Tibial artery (tissue), 4 donors: ENCODE measurements around the gene DZANK1.
"Not testable (repeated sequence)": the region's sequence is repeated elsewhere in the genome, so short reads cannot be mapped to it uniquely, and the experiment has no call there.

Source experiments
- DNase-seq, 2 donors: peaks; one replicate each; pipeline ENCODE4 v3.0.0-alpha.2; 2019
- H3K27ac ChIP-seq, 2 donors: fragments of 200-600 bp; sonication (generic) in 1 of 2; 1 replicate in 1 of 2; 2 replicates in 1 of 2; pipeline ENCODE4 v1.5.1; 2018 to 2019; ENCODE audit warnings: mild to moderate bottlenecking in 1 of 2
- H3K27me3 ChIP-seq, 2 donors: fragments of 200-600 bp; sonication (generic) in 1 of 2; one replicate each; pipeline versions ENCODE4 v1.5.1 to v1.6.0; 2016 to 2019
- H3K36me3 ChIP-seq, 3 donors: fragments of 200-600 bp; sonication (generic) in 2 of 3; one replicate each; pipeline ENCODE4 v1.5.1; 2016 to 2019; ENCODE audit warnings: mild to moderate bottlenecking in 2 of 3
- H3K4me1 ChIP-seq, 4 donors: fragments of 200-600 bp; sonication (generic) in 2 of 4; 1 replicate in 3 of 4; 2 replicates in 1 of 4; pipeline ENCODE4 v1.5.1; 2016 to 2019
- H3K4me3 ChIP-seq, 2 donors: fragments of 200-600 bp; sonication (generic) in 1 of 2; 1 replicate in 1 of 2; 2 replicates in 1 of 2; pipeline ENCODE4 v1.5.1; 2018 to 2019; ENCODE audit warnings: mild to moderate bottlenecking in 2 of 2
- H3K9me3 ChIP-seq, 3 donors: fragments of 200-600 bp; sonication (generic) in 1 of 3; one replicate each; pipeline ENCODE4 v1.5.1; 2016 to 2019
- CTCF ChIP-seq, 2 experiments: fragments of 200-600 bp in 1 of 2; fragments of 450-650 bp in 1 of 2; IDR thresholded peaks; one replicate each; pipeline ENCODE4 v1.5.1; 2017 to 2019; ENCODE audit warnings: antibody characterized with exemption in 2 of 2, mild to moderate bottlenecking in 1 of 2, moderate library complexity in 1 of 2
- intact Hi-C: fragments of 100-400 bp; cut with DNase I; formaldehyde crosslinking; loops from one replicate; pipeline ENCODE4 v1.15.0; 2023; ENCODE audit warnings: low total_unique reads

Gene DZANK1

GRCh38 chr20:18405826-18406225, 61.0 kb downstream of the DZANK1 start:
- Histone ChIP-seq H3K27me3 (no peaks in the 10 kb centered on the region), H3K4me1 (no peaks in the 10 kb centered on the region)
- intact Hi-C loops = no loop called here

GRCh38 chr20:18404172-18404571, 62.7 kb downstream of the DZANK1 start:
- DNase-seq = no peak
- Histone ChIP-seq H3K27ac (no peak overlapping the region), H3K27me3 (no peaks in the 10 kb centered on the region), H3K4me1 (no peaks in the 10 kb centered on the region), H3K36me3 (peaks cover 11 to 17% (median 12%) of the 10 kb centered on the region in 3 donors), H3K4me3 (no peak overlapping the region), H3K9me3 (peaks cover 0 to 9% (median 3%) of the 10 kb centered on the region in 3 donors)
- intact Hi-C loops = no loop called here
- no peak for TF ChIP-seq CTCF (IDR thresholded peaks at IDR 0.05)

More at GRCh38 chr20:18405826-18406225, 61.0 kb downstream of the DZANK1 start:
- no peak for DNase-seq
- Histone ChIP-seq H3K36me3 (peaks cover 11 to 17% (median 12%) of the 10 kb centered on the region in 3 donors), H3K4me3 (no peak overlapping the region), H3K9me3 (peaks cover 0 to 9% (median 3%) of the 10 kb centered on the region in 3 donors), H3K27ac (no peak overlapping the region)
- no peak for TF ChIP-seq CTCF (IDR thresholded peaks at IDR 0.05)

GRCh38 chr20:18403269-18403668, 63.6 kb downstream of the DZANK1 start:
- intact Hi-C loops = no loop called here
- peaks cover 12 to 17% (median 13%) of the 10 kb centered on the region in 3 donors for H3K36me3 ChIP-seq
- TF ChIP-seq CTCF (IDR thresholded peaks at IDR 0.05) = no peak
- H3K4me1 ChIP-seq = no peaks in the 10 kb centered on the region
- no peak overlapping the region for H3K4me3 ChIP-seq
- no peak overlapping the region for H3K27ac ChIP-seq
- peaks cover 0 to 9% (median 3%) of the 10 kb centered on the region in 3 donors for H3K9me3 ChIP-seq
- no peak for DNase-seq
- no peaks in the 10 kb centered on the region for H3K27me3 ChIP-seq

GRCh38 chr20:18401305-18401704, 65.5 kb downstream of the DZANK1 start:
- peaks cover under 1 to 17% (median 17%) of the 10 kb centered on the region in 3 donors for H3K36me3 ChIP-seq
- peaks cover 0 to 9% (median 3%) of the 10 kb centered on the region in 3 donors for H3K9me3 ChIP-seq
- H3K27ac ChIP-seq = no peak overlapping the region
- intact Hi-C loops = no loop called here
- H3K4me1 ChIP-seq = no peaks in the 10 kb centered on the region
- DNase-seq = no peak
- H3K4me3 ChIP-seq = no peak overlapping the region
- no peaks in the 10 kb centered on the region for H3K27me3 ChIP-seq
- no peak for TF ChIP-seq CTCF (IDR thresholded peaks at IDR 0.05)

GRCh38 chr20:18400460-18400859, 66.4 kb downstream of the DZANK1 start:
- intact Hi-C loops = no loop called here
- peaks cover 0 to 9% (median 3%) of the 10 kb centered on the region in 3 donors for H3K9me3 ChIP-seq
- H3K4me3 ChIP-seq = no peak overlapping the region
- no peak for TF ChIP-seq CTCF (IDR thresholded peaks at IDR 0.05)
- no peak for DNase-seq
- no peaks in the 10 kb centered on the region for H3K4me1 ChIP-seq
- no peak overlapping the region for H3K27ac ChIP-seq
- no peaks in the 10 kb centered on the region for H3K27me3 ChIP-seq
- peaks cover 0 to 19% (median 17%) of the 10 kb centered on the region in 3 donors for H3K36me3 ChIP-seq

- H3K27me3 ChIP-seq, H3K9me3 ChIP-seq, intact Hi-C loops, H3K4me1 ChIP-seq, DNase-seq, H3K4me3 ChIP-seq, H3K27ac ChIP-seq: not testable (repeated sequence)
- peaks cover 0 to 19% (median 17%) of the 10 kb centered on the region in 3 donors for H3K36me3 ChIP-seq
These were observed 68.1 kb downstream of the DZANK1 start for GRCh38 chr20:18398713-18399112.
